Skeletal muscle tissue (tissue), 4 donors: ENCODE measurements around the gene ARFGEF3. TPM values are rescaled to one million over a fixed set of nuclear protein-coding genes. Genes with fewer than 3 reads are reported as not detected.

Source experiments
- H3K27ac ChIP-seq: one replicate; pipeline ENCODE4 v1.7.0; 2013; ENCODE audit warnings: mild to moderate bottlenecking, low read depth, low read length, inconsistent platforms
- H3K27me3 ChIP-seq, 3 donors: one replicate each; pipeline ENCODE4 v1.7.0; 2013; ENCODE audit warnings: low read length in 3 of 3; ENCODE audit not compliant: control insufficient read depth in 3 of 3, insufficient read depth in 3 of 3
- H3K36me3 ChIP-seq, 3 donors: one replicate each; pipeline ENCODE4 v1.7.0; 2013; ENCODE audit warnings: low read length in 3 of 3; ENCODE audit not compliant: control insufficient read depth in 3 of 3, insufficient read depth in 3 of 3
- H3K4me1 ChIP-seq, 3 donors: one replicate each; pipeline ENCODE4 v1.7.0; 2013; ENCODE audit warnings: low read length in 3 of 3, mild to moderate bottlenecking in 3 of 3; ENCODE audit not compliant: control insufficient read depth in 3 of 3, insufficient read depth in 3 of 3
- H3K4me3 ChIP-seq, 3 donors: one replicate each; pipeline ENCODE4 v1.7.0; 2013; ENCODE audit warnings: low read length in 3 of 3
- H3K9ac ChIP-seq, 3 donors: one replicate each; pipeline ENCODE4 v1.7.0; 2013; ENCODE audit warnings: low read length in 3 of 3, mild to moderate bottlenecking in 3 of 3, moderate library complexity in 2 of 3, low read depth in 1 of 3
- H3K9me3 ChIP-seq, 3 donors: one replicate each; pipeline ENCODE4 v1.7.0; 2013; ENCODE audit warnings: low read length in 3 of 3; ENCODE audit not compliant: control insufficient read depth in 3 of 3
- total RNA-seq: library from RNA; depleted of rRNA; stranded (reverse); fragments of >200 nt; gene quantifications from one replicate; pipeline ENCODE4 v1.2.3, GENCODE V29; 2014
- donor health status: Osteomylitis.

Gene ARFGEF3
- total RNA-seq, 1 donor from 2014 or later = 1.0 TPM

GRCh38 chr6:138227316-138227781 is 65.6 kb downstream of the ARFGEF3 start:
- Histone ChIP-seq H3K27ac (no peak overlapping the region), H3K9ac (no peak overlapping the region), H3K4me3 (no peak overlapping the region), H3K4me1 (no peaks in the 10 kb centered on the region), H3K36me3 (no peaks in the 10 kb centered on the region), H3K27me3 (no peaks in the 10 kb centered on the region), H3K9me3 (no peaks in the 10 kb centered on the region)

GRCh38 chr6:138229072-138229471 is 67.3 kb downstream of the ARFGEF3 start:
- H3K9me3 ChIP-seq = no peaks in the 10 kb centered on the region
- H3K27ac ChIP-seq = no peak overlapping the region
- no peaks in the 10 kb centered on the region for H3K27me3 ChIP-seq
- no peaks in the 10 kb centered on the region for H3K36me3 ChIP-seq
- no peaks in the 10 kb centered on the region for H3K4me1 ChIP-seq
- no peak overlapping the region for H3K9ac ChIP-seq
- H3K4me3 ChIP-seq = no peak overlapping the region

- Histone ChIP-seq H3K9ac (no peak overlapping the region), H3K27me3 (no peaks in the 10 kb centered on the region), H3K27ac (no peak overlapping the region), H3K4me3 (no peak overlapping the region), H3K4me1 (no peaks in the 10 kb centered on the region), H3K36me3 (no peaks in the 10 kb centered on the region), H3K9me3 (no peaks in the 10 kb centered on the region)
Measured at GRCh38 chr6:138229663-138230179, 68.0 kb downstream of the ARFGEF3 start.

- H3K4me1 ChIP-seq = no peaks in the 10 kb centered on the region
- no peaks in the 10 kb centered on the region for H3K27me3 ChIP-seq
- H3K36me3 ChIP-seq = no peaks in the 10 kb centered on the region
- no peak overlapping the region for H3K4me3 ChIP-seq
- H3K27ac ChIP-seq = no peak overlapping the region
- H3K9me3 ChIP-seq = no peaks in the 10 kb centered on the region
- H3K9ac ChIP-seq = no peak overlapping the region
Measured at GRCh38 chr6:138230221-138230620, 68.5 kb downstream of the ARFGEF3 start.

- no peaks in the 10 kb centered on the region for H3K27me3 ChIP-seq
- no peaks in the 10 kb centered on the region for H3K36me3 ChIP-seq
- no peaks in the 10 kb centered on the region for H3K9me3 ChIP-seq
- no peaks in the 10 kb centered on the region for H3K4me1 ChIP-seq
- H3K9ac ChIP-seq = no peak overlapping the region
- H3K27ac ChIP-seq = no peak overlapping the region
- no peak overlapping the region for H3K4me3 ChIP-seq
Measured at GRCh38 chr6:138230759-138231380, 69.1 kb downstream of the ARFGEF3 start.

GRCh38 chr6:138231381-138231886 is 69.7 kb downstream of the ARFGEF3 start:
- Histone ChIP-seq H3K4me3 (no peak overlapping the region), H3K9me3 (no peaks in the 10 kb centered on the region), H3K27me3 (no peaks in the 10 kb centered on the region), H3K36me3 (no peaks in the 10 kb centered on the region), H3K9ac (no peak overlapping the region), H3K27ac (no peak overlapping the region), H3K4me1 (no peaks in the 10 kb centered on the region)

- H3K4me3 ChIP-seq = no peak overlapping the region
Measured at GRCh38 chr6:138234363-138234762, 72.6 kb downstream of the ARFGEF3 start.

GRCh38 chr6:138235205-138235604 is 73.5 kb downstream of the ARFGEF3 start:
- H3K9ac ChIP-seq = no peak overlapping the region
- H3K27me3 ChIP-seq = no peaks in the 10 kb centered on the region
- H3K4me3 ChIP-seq = no peak overlapping the region
- no peak overlapping the region for H3K27ac ChIP-seq
- H3K4me1 ChIP-seq = no peaks in the 10 kb centered on the region
- no peaks in the 10 kb centered on the region for H3K36me3 ChIP-seq
- no peaks in the 10 kb centered on the region for H3K9me3 ChIP-seq

More at GRCh38 chr6:138234363-138234762, 72.6 kb downstream of the ARFGEF3 start:
- H3K36me3 ChIP-seq = no peaks in the 10 kb centered on the region
- no peak overlapping the region for H3K9ac ChIP-seq
- no peaks in the 10 kb centered on the region for H3K27me3 ChIP-seq
- no peaks in the 10 kb centered on the region for H3K4me1 ChIP-seq
- no peaks in the 10 kb centered on the region for H3K9me3 ChIP-seq
- H3K27ac ChIP-seq = no peak overlapping the region

GRCh38 chr6:138235693-138236092 is 74.0 kb downstream of the ARFGEF3 start:
- Histone ChIP-seq H3K9me3 (no peaks in the 10 kb centered on the region), H3K27ac (no peak overlapping the region), H3K4me3 (no peak overlapping the region), H3K9ac (no peak overlapping the region), H3K36me3 (no peaks in the 10 kb centered on the region), H3K4me1 (no peaks in the 10 kb centered on the region), H3K27me3 (peaks cover 0 to 2% (median 2%) of the 10 kb centered on the region in 3 donors)

GRCh38 chr6:138237463-138237862 is 75.7 kb downstream of the ARFGEF3 start:
- no peaks in the 10 kb centered on the region for H3K36me3 ChIP-seq
- no peak overlapping the region for H3K9ac ChIP-seq
- no peak overlapping the region for H3K27ac ChIP-seq
- no peaks in the 10 kb centered on the region for H3K4me1 ChIP-seq
- H3K4me3 ChIP-seq = no peak overlapping the region
- no peaks in the 10 kb centered on the region for H3K9me3 ChIP-seq
- peaks cover 0 to 4% (median 2%) of the 10 kb centered on the region in 3 donors for H3K27me3 ChIP-seq
